HEK293 (cell line): Measurements from ENCODE around the gene SOCS4.

Experiments used
- GFI1B ChIP-seq: fragments of 450-650 bp; formaldehyde crosslinking; IDR thresholded peaks from 2 replicates; pipeline ENCODE4 v1.5.1; 2016; ENCODE audit warnings: missing biosample characterization, missing genetic modification characterization
- KLF16 ChIP-seq: fragments of 450-650 bp; formaldehyde crosslinking; IDR thresholded peaks from 2 replicates; pipeline ENCODE4 v1.5.1; 2017; ENCODE audit warnings: missing biosample characterization, missing genetic modification characterization
- KLF9 ChIP-seq: fragments of 450-650 bp; formaldehyde crosslinking; IDR thresholded peaks from 2 replicates; pipeline ENCODE4 v1.5.1; 2016; ENCODE audit warnings: missing biosample characterization, missing genetic modification characterization, low read depth
- RBAK ChIP-seq: fragments of 450-650 bp; formaldehyde crosslinking; IDR thresholded peaks from 2 replicates; pipeline ENCODE4 v1.5.1; 2016; ENCODE audit warnings: missing biosample characterization, missing genetic modification characterization
- SETDB1 ChIP-seq: IDR thresholded peaks from one replicate; pipeline ENCODE4 v1.6.1; 2017; ENCODE audit warnings: mild to moderate bottlenecking, low read length, moderate library complexity, mixed read lengths; ENCODE audit not compliant: insufficient read length
- SP3 ChIP-seq: fragments of 450-650 bp; formaldehyde crosslinking; IDR thresholded peaks from 2 replicates; pipeline ENCODE4 v1.5.1; 2016; ENCODE audit warnings: missing biosample characterization, missing genetic modification characterization
- TCF7L2 ChIP-seq: IDR thresholded peaks from 2 replicates; pipeline ENCODE4 v1.6.1; 2011; ENCODE audit warnings: low read depth, mild to moderate bottlenecking, inconsistent platforms, low read length, moderate library complexity, borderline replicate concordance
- ZFP69B ChIP-seq: fragments of 450-650 bp; formaldehyde crosslinking; IDR thresholded peaks from 2 replicates; pipeline ENCODE4 v1.5.1; 2016; ENCODE audit warnings: missing biosample characterization, missing genetic modification characterization
- ZNF140 ChIP-seq: fragments of 450-650 bp; formaldehyde crosslinking; IDR thresholded peaks from 2 replicates; pipeline ENCODE4 v1.5.1; 2016; ENCODE audit warnings: missing biosample characterization, missing genetic modification characterization
- ZNF157 ChIP-seq: fragments of 450-650 bp; formaldehyde crosslinking; IDR thresholded peaks from 2 replicates; pipeline ENCODE4 v1.5.1; 2016; ENCODE audit warnings: missing biosample characterization, missing genetic modification characterization
- ZNF169 ChIP-seq: fragments of 450-650 bp; formaldehyde crosslinking; IDR thresholded peaks from 2 replicates; pipeline ENCODE4 v1.5.1; 2016; ENCODE audit warnings: missing biosample characterization, missing genetic modification characterization
- ZNF19 ChIP-seq: fragments of 450-650 bp; formaldehyde crosslinking; IDR thresholded peaks from 2 replicates; pipeline ENCODE4; 2016; ENCODE audit warnings: missing biosample characterization, missing genetic modification characterization, low read depth
- ZNF223 ChIP-seq: fragments of 450-650 bp; formaldehyde crosslinking; IDR thresholded peaks from 2 replicates; pipeline ENCODE4 v1.5.1; 2016; ENCODE audit warnings: missing biosample characterization, missing genetic modification characterization
- ZNF266 ChIP-seq: fragments of 450-650 bp; formaldehyde crosslinking; IDR thresholded peaks from 2 replicates; pipeline ENCODE4 v1.5.1; 2016; ENCODE audit warnings: missing biosample characterization, missing genetic modification characterization, low read depth
- ZNF335 ChIP-seq: fragments of 450-650 bp; formaldehyde crosslinking; conservative IDR thresholded peaks from 2 replicates; pipeline ENCODE4 v1.5.1; 2016; ENCODE audit warnings: missing biosample characterization, missing genetic modification characterization
- ZNF391 ChIP-seq: fragments of 450-650 bp; formaldehyde crosslinking; IDR thresholded peaks from 2 replicates; pipeline ENCODE4 v1.5.1; 2016; ENCODE audit warnings: low read depth, missing biosample characterization, missing genetic modification characterization, borderline replicate concordance
- ZNF423 ChIP-seq: fragments of 450-650 bp; formaldehyde crosslinking; IDR thresholded peaks from 2 replicates; pipeline ENCODE4 v1.5.1; 2016; ENCODE audit warnings: missing biosample characterization, missing genetic modification characterization
- ZNF433 ChIP-seq: fragments of 450-650 bp; formaldehyde crosslinking; IDR thresholded peaks from 2 replicates; pipeline ENCODE4 v1.5.1; 2016; ENCODE audit warnings: missing biosample characterization, missing genetic modification characterization, low read depth
- ZNF514 ChIP-seq: fragments of 450-650 bp; formaldehyde crosslinking; IDR thresholded peaks from 2 replicates; pipeline ENCODE4 v1.5.1; 2016; ENCODE audit warnings: missing biosample characterization, missing genetic modification characterization
- ZNF530 ChIP-seq: fragments of 450-650 bp; formaldehyde crosslinking; IDR thresholded peaks from 2 replicates; pipeline ENCODE4 v1.5.1; 2016; ENCODE audit warnings: low read depth, missing biosample characterization, missing genetic modification characterization
- ZNF571 ChIP-seq: fragments of 450-650 bp; formaldehyde crosslinking; IDR thresholded peaks from 2 replicates; pipeline ENCODE4 v1.5.0; 2017; ENCODE audit warnings: missing biosample characterization, missing genetic modification characterization
- ZNF596 ChIP-seq: fragments of 450-650 bp; IDR thresholded peaks from 2 replicates; pipeline ENCODE4 v1.5.0; 2018; ENCODE audit warnings: missing biosample characterization, mild to moderate bottlenecking, missing genetic modification characterization, moderate library complexity
- ZNF654 ChIP-seq: fragments of 450-650 bp; formaldehyde crosslinking; IDR thresholded peaks from 2 replicates; pipeline ENCODE4 v1.5.1; 2016; ENCODE audit warnings: low read depth, missing biosample characterization, missing genetic modification characterization
- ZNF658 ChIP-seq: fragments of 450-650 bp; formaldehyde crosslinking; IDR thresholded peaks from 2 replicates; pipeline ENCODE4; 2016; ENCODE audit warnings: missing biosample characterization, missing genetic modification characterization
- ZNF707 ChIP-seq: fragments of 450-650 bp; formaldehyde crosslinking; IDR thresholded peaks from 2 replicates; pipeline ENCODE4 v1.5.1; 2016; ENCODE audit warnings: missing biosample characterization, missing genetic modification characterization
- ZNF792 ChIP-seq: fragments of 450-650 bp; formaldehyde crosslinking; IDR thresholded peaks from 2 replicates; pipeline ENCODE4 v1.5.1; 2016; ENCODE audit warnings: missing biosample characterization, missing genetic modification characterization
- ZSCAN30 ChIP-seq: fragments of 450-650 bp; IDR thresholded peaks from 2 replicates; pipeline ENCODE4 v1.5.1; 2018; ENCODE audit warnings: missing biosample characterization, mild to moderate bottlenecking, missing genetic modification characterization, moderate library complexity
- TF ChIP-seq, protein P1 (sequence below): fragments of 450-650 bp; formaldehyde crosslinking; IDR thresholded peaks from 2 replicates; pipeline ENCODE4 v1.5.1; 2016; ENCODE audit warnings: missing biosample characterization, missing genetic modification characterization
- TF ChIP-seq, protein P2 (sequence below): fragments of 450-650 bp; formaldehyde crosslinking; IDR thresholded peaks from 2 replicates; pipeline ENCODE4 v1.5.1; 2016; ENCODE audit warnings: missing biosample characterization, missing genetic modification characterization, borderline replicate concordance
- TF ChIP-seq, protein P3 (sequence below): fragments of 450-650 bp; IDR thresholded peaks from 2 replicates; pipeline ENCODE4 v1.5.1; 2018; ENCODE audit warnings: missing biosample characterization, missing genetic modification characterization
- TF ChIP-seq, protein P4 (sequence below): fragments of 450-650 bp; formaldehyde crosslinking; IDR thresholded peaks from 2 replicates; pipeline ENCODE4 v1.5.1; 2016; ENCODE audit warnings: missing biosample characterization, missing genetic modification characterization

SOCS4 gene

DNA sequence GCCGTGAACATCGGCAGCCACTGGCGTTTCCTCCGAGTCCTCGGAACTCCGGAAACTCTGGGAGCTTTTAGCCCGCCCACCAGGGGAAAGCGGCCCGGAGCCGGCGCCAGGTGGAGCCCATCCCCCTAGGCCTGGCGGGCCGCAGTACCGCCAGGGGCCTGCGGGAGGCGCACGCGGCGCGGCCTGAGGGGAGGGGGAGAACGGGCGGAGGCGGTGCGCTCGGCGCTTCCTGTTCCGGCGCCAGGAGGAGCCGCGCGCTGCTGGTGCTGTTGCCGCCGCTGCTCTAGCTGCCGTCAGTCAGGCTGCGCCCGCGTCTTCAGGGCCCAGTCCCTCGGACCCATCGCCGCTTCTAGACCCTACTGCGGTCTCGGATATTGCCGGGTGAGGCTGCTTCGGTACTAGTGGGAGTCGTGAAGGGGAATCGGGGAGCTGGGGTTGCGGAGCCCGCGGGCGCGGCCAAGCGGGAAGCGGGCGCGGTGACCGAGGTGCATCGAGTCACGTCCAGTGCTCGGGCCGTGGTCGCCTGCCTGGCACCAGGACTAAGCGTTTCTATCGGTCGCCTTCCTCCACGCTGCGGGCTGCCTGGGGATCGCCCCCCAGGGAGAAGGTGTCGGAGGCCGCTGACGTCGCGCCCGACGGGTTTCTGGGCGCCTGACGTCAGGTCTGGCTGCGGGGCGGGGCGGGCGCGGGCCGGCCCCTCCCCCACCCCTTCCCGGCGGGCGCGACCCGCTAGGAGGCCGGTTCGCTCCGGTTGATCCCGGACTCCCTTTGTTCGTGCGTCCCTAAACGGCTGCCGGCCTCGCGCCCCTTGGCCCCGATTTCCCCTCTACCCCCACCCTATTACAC, 24.6 kb downstream of the SOCS4 start, which contains the start of gene MAPK1IP1L (continued):
- peak; percentile 72 for TF ChIP-seq KLF9 (tag by site-specific recombination)
- no peak for TF ChIP-seq ZNF514 (tag by site-specific recombination)
- no peak for TF ChIP-seq ZNF266 (tag by site-specific recombination)
- no peak for TF ChIP-seq ZNF223 (tag by site-specific recombination)
- TF ChIP-seq, protein P1, sequence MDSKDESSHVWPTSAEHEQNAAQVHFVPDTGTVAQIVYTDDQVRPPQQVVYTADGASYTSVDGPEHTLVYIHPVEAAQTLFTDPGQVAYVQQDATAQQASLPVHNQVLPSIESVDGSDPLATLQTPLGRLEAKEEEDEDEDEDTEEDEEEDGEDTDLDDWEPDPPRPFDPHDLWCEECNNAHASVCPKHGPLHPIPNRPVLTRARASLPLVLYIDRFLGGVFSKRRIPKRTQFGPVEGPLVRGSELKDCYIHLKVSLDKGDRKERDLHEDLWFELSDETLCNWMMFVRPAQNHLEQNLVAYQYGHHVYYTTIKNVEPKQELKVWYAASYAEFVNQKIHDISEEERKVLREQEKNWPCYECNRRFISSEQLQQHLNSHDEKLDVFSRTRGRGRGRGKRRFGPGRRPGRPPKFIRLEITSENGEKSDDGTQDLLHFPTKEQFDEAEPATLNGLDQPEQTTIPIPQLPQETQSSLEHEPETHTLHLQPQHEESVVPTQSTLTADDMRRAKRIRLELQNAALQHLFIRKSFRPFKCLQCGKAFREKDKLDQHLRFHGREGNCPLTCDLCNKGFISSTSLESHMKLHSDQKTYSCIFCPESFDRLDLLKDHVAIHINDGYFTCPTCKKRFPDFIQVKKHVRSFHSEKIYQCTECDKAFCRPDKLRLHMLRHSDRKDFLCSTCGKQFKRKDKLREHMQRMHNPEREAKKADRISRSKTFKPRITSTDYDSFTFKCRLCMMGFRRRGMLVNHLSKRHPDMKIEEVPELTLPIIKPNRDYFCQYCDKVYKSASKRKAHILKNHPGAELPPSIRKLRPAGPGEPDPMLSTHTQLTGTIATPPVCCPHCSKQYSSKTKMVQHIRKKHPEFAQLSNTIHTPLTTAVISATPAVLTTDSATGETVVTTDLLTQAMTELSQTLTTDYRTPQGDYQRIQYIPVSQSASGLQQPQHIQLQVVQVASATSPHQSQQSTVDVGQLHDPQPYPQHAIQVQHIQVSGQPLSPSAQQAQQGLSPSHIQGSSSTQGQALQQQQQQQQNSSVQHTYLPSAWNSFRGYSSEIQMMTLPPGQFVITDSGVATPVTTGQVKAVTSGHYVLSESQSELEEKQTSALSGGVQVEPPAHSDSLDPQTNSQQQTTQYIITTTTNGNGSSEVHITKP (tag by site-specific recombination): peak; percentile 51
- TF ChIP-seq, protein P2, sequence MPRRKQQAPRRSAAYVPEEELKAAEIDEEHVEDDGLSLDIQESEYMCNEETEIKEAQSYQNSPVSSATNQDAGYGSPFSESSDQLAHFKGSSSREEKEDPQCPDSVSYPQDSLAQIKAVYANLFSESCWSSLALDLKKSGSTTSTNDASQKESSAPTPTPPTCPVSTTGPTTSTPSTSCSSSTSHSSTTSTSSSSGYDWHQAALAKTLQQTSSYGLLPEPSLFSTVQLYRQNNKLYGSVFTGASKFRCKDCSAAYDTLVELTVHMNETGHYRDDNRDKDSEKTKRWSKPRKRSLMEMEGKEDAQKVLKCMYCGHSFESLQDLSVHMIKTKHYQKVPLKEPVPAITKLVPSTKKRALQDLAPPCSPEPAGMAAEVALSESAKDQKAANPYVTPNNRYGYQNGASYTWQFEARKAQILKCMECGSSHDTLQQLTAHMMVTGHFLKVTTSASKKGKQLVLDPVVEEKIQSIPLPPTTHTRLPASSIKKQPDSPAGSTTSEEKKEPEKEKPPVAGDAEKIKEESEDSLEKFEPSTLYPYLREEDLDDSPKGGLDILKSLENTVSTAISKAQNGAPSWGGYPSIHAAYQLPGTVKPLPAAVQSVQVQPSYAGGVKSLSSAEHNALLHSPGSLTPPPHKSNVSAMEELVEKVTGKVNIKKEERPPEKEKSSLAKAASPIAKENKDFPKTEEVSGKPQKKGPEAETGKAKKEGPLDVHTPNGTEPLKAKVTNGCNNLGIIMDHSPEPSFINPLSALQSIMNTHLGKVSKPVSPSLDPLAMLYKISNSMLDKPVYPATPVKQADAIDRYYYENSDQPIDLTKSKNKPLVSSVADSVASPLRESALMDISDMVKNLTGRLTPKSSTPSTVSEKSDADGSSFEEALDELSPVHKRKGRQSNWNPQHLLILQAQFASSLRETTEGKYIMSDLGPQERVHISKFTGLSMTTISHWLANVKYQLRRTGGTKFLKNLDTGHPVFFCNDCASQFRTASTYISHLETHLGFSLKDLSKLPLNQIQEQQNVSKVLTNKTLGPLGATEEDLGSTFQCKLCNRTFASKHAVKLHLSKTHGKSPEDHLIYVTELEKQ: no peak; the same call in 1 of the 2 replicates
- peak; percentile 98 for TF ChIP-seq ZNF335 (tag by site-specific recombination)
- peak; percentile 80; the same call in 1 of the 2 replicates for TF ChIP-seq ZNF391
- no peak for TF ChIP-seq SETDB1
- 0 out of 2 replicates have a peak, but pooled peaks have one; percentile 22 for TF ChIP-seq ZNF19 (tag by site-specific recombination)
- no peak for TF ChIP-seq ZNF157 (tag by site-specific recombination)
- no peak for TF ChIP-seq GFI1B (tag by site-specific recombination)
- TF ChIP-seq RBAK (tag by site-specific recombination): no peak
- TF ChIP-seq KLF16 (tag by site-specific recombination): 0 out of 2 replicates have a peak, but pooled peaks have one; percentile 72
- TF ChIP-seq ZNF433 (tag by site-specific recombination): no peak
- TF ChIP-seq ZNF423 (tag by site-specific recombination): peak; percentile 95
- no peak for TF ChIP-seq ZNF140
- TF ChIP-seq ZNF658 (tag by site-specific recombination): no peak
- no peak for TF ChIP-seq TCF7L2
- peak; percentile 48; the same call in 1 of the 2 replicates for TF ChIP-seq ZFP69B (tag by site-specific recombination)
- peak; percentile 58 for TF ChIP-seq SP3
- TF ChIP-seq ZNF596 (tag by site-specific recombination): no peak
- peak; percentile 14; the same call in 1 of the 2 replicates for TF ChIP-seq ZNF654 (tag by site-specific recombination)
- TF ChIP-seq ZNF792 (tag by site-specific recombination): peak; percentile 60; the same call in 1 of the 2 replicates
- TF ChIP-seq, protein P3, sequence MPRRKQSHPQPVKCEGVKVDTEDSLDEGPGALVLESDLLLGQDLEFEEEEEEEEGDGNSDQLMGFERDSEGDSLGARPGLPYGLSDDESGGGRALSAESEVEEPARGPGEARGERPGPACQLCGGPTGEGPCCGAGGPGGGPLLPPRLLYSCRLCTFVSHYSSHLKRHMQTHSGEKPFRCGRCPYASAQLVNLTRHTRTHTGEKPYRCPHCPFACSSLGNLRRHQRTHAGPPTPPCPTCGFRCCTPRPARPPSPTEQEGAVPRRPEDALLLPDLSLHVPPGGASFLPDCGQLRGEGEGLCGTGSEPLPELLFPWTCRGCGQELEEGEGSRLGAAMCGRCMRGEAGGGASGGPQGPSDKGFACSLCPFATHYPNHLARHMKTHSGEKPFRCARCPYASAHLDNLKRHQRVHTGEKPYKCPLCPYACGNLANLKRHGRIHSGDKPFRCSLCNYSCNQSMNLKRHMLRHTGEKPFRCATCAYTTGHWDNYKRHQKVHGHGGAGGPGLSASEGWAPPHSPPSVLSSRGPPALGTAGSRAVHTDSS (tag by site-specific recombination): no peak
- TF ChIP-seq ZSCAN30 (tag by site-specific recombination): peak; percentile 51
- TF ChIP-seq, protein P4, sequence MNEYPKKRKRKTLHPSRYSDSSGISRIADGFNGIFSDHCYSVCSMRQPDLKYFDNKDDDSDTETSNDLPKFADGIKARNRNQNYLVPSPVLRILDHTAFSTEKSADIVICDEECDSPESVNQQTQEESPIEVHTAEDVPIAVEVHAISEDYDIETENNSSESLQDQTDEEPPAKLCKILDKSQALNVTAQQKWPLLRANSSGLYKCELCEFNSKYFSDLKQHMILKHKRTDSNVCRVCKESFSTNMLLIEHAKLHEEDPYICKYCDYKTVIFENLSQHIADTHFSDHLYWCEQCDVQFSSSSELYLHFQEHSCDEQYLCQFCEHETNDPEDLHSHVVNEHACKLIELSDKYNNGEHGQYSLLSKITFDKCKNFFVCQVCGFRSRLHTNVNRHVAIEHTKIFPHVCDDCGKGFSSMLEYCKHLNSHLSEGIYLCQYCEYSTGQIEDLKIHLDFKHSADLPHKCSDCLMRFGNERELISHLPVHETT (tag by site-specific recombination): peak; percentile 27; the same call in 1 of the 2 replicates
- TF ChIP-seq ZNF530 (tag by site-specific recombination): no peak
- no peak for TF ChIP-seq ZNF707 (tag by site-specific recombination)
- no peak for TF ChIP-seq ZNF169 (tag by site-specific recombination)
- TF ChIP-seq ZNF571 (tag by site-specific recombination): no peak
